ENCODE measurements around the gene DNAH14.

DNAH14 gene

DNA sequence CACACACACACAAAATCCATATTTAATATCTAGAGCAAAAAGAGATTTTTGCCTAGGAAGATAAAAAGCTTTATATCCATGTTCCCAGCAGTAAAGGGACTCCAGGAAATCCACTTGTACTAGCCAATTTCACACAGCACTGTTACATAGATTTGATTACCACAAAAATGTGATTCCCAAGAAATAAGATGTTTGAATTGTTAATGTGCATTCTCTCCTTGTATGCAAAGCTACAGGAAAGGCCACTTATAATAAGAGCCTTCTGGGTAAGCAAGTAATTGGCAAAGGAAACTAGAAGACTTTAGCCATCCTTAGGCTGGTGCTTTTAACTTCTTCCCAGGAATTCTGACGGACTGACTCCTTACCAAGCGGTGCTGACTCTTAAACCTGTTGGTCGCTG lies 409.1 kb downstream of the DNAH14 start:
- TF ChIP-seq GATA3 (IDR thresholded peaks at IDR 0.05; ENCODE audit: low read depth, low read length) (no peak), GATA2 (IDR thresholded peaks at IDR 0.05; ENCODE audit: low read depth, low read length) (no peak)

- TF ChIP-seq GATA2 (IDR thresholded peaks at IDR 0.05; ENCODE audit: low read depth, low read length) (no peak), GATA3 (IDR thresholded peaks at IDR 0.05; ENCODE audit: low read depth, low read length) (no peak)
These were observed 412.2 kb downstream of the DNAH14 start for GRCh38 chr1:225341642-225342041.

DNA sequence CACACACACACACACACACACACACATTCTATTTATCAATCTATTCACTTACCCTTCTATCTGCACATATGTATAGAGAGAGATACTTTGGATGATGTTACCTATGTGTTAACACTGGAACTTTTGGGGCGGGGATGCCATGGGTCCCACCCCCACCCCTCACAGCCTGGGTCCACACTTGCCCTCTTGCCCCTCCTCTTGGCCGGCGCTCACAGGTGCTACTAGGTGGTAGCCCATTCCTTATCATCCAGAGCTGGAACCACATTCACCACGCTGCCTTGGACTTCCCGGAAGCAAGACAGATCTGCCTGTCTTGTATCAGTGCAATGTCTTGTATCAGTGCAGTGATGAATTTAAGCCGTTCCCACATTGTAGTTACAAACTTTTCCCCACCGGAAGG lies 413.2 kb downstream of the DNAH14 start:
- TF ChIP-seq GATA3 (IDR thresholded peaks at IDR 0.05; ENCODE audit: low read depth, low read length) (no peak), GATA2 (IDR thresholded peaks at IDR 0.05; ENCODE audit: low read depth, low read length) (no peak)

GRCh38 chr1:225343618-225344017 lies 414.1 kb downstream of the DNAH14 start:
- TF ChIP-seq GATA3 (IDR thresholded peaks at IDR 0.05; ENCODE audit: low read depth, low read length), result no peak
- no peak for TF ChIP-seq GATA2 (IDR thresholded peaks at IDR 0.05; ENCODE audit: low read depth, low read length)

- TF ChIP-seq GATA3 (IDR thresholded peaks at IDR 0.05; ENCODE audit: low read depth, low read length) (no peak), GATA2 (IDR thresholded peaks at IDR 0.05; ENCODE audit: low read depth, low read length) (no peak)
These were observed 417.7 kb downstream of the DNAH14 start for GRCh38 chr1:225347123-225347683.

- no peak for TF ChIP-seq GATA3 (IDR thresholded peaks at IDR 0.05; ENCODE audit: low read depth, low read length)
- no peak for TF ChIP-seq GATA2 (IDR thresholded peaks at IDR 0.05; ENCODE audit: low read depth, low read length)
These were observed 418.9 kb downstream of the DNAH14 start for GRCh38 chr1:225348400-225348799.

DNA sequence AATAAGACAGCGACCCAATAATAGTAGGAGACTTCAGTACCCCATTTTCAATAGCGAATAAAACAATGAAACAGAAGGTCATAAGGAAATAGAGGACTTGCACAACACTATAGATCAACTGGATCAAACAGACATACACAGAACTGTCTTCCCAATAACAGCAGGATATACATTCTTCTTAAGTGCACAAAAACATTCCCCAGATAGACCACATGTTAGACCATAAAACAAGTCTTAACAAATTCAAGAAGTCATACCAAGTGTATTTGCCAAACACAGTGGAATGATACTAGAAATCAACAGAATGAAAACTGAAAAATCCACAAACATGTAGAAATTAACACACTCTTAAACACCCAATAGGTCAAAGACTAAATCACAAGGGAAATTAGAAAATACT lies 420.4 kb downstream of the DNAH14 start:
- TF ChIP-seq GATA2 (IDR thresholded peaks at IDR 0.05; ENCODE audit: low read depth, low read length), result no peak
- no peak for TF ChIP-seq GATA3 (IDR thresholded peaks at IDR 0.05; ENCODE audit: low read depth, low read length)

- TF ChIP-seq GATA2 (IDR thresholded peaks at IDR 0.05; ENCODE audit: low read depth, low read length) (no peak), GATA3 (IDR thresholded peaks at IDR 0.05; ENCODE audit: low read depth, low read length) (no peak)
These were observed 421.4 kb downstream of the DNAH14 start for GRCh38 chr1:225350872-225351271.

GRCh38 chr1:225354906-225355305 lies 425.4 kb downstream of the DNAH14 start:
- TF ChIP-seq GATA2 (IDR thresholded peaks at IDR 0.05; ENCODE audit: low read depth, low read length), result no peak
- no peak for TF ChIP-seq GATA3 (IDR thresholded peaks at IDR 0.05; ENCODE audit: low read depth, low read length)

- TF ChIP-seq GATA2 (IDR thresholded peaks at IDR 0.05; ENCODE audit: low read depth, low read length) (no peak), GATA3 (IDR thresholded peaks at IDR 0.05; ENCODE audit: low read depth, low read length) (no peak)
These were observed 426.4 kb downstream of the DNAH14 start for GRCh38 chr1:225355863-225356262.

- no peak for TF ChIP-seq GATA3 (IDR thresholded peaks at IDR 0.05; ENCODE audit: low read depth, low read length)
- no peak for TF ChIP-seq GATA2 (IDR thresholded peaks at IDR 0.05; ENCODE audit: low read depth, low read length)
These were observed 430.6 kb downstream of the DNAH14 start for GRCh38 chr1:225360119-225360518.

DNA sequence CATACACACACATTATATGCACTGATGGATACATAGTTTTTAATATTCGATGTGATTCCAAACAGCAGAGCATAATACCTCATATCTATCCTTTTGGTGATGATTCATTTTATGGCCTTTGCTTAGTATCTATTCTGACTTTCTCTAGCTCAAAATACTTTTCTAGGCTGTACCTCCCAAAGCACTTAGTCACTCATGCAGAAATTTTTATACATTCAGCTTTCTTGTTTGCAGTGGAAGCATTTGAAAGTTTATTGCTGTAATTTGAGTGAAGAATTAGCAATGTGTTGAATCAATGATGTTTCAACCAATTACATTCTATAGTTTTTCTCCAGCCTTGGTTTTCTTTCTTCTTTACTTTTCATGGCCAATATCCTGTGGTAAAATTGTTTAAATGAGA lies 431.7 kb downstream of the DNAH14 start:
- TF ChIP-seq GATA3 (IDR thresholded peaks at IDR 0.05; ENCODE audit: low read depth, low read length), result no peak

DNA sequence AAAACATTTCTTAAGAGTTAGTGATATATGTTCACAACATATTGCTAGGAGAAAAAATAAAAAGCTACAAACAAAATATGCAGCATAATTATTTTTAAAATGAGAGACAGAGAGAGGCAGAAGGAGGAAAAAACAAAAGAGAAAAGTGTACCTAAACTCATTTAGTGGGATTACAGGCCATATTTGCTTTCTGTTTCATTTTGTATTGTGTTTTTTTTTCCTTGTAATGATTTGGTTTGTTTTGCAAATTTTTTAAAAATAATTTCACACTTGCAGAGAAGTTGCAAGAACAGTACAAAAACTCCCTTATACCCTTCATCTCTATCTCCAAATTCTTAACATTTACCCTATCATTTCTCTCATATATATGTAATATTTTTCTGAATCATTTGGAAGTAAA lies 433.3 kb downstream of the DNAH14 start:
- TF ChIP-seq GATA2 (IDR thresholded peaks at IDR 0.05; ENCODE audit: low read depth, low read length) (no peak), GATA3 (IDR thresholded peaks at IDR 0.05; ENCODE audit: low read depth, low read length) (no peak)

- TF ChIP-seq GATA2 (IDR thresholded peaks at IDR 0.05; ENCODE audit: low read depth, low read length) (no peak), GATA3 (IDR thresholded peaks at IDR 0.05; ENCODE audit: low read depth, low read length) (no peak)
These were observed 435.0 kb downstream of the DNAH14 start for GRCh38 chr1:225364439-225364838.

DNA sequence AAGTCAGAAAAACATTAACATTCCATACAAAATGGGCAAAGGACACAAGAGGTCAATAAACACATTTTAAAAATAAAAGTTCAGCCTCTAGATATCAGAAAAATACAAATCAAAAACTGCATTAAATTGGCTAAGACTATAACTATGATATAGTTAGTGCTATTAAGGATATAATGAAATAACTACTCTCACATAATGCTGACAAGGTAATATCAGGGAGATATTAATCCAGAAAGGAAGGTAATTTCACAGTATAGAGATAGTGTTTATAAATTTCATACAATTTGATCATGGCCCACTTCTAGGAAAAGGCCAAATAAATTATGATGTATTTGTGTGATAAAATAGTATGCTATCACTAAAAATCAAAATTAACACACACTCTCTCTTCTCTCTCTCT lies 436.5 kb downstream of the DNAH14 start:
- TF ChIP-seq GATA3 (IDR thresholded peaks at IDR 0.05; ENCODE audit: low read depth, low read length) (no peak), GATA2 (IDR thresholded peaks at IDR 0.05; ENCODE audit: low read depth, low read length) (no peak)

DNA sequence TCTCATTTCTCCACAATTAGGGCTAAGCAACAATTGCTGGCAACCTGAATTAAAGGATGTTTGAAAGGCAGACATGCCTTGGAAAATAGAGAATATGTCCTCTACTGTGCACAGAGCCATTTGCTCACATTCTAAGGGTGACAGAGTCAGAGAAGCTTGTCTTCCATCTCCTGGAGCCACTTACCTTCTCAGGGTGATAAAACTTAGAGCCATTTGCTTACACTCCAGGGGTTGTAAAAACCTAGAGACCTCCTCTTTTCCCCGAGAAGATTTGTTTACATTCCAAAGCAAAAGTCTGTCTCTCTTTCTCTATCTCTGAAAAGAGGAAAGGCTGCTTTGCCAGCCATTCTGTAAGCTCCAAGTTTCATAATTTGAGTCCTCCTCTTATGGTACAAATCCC lies 437.1 kb downstream of the DNAH14 start:
- no peak for TF ChIP-seq GATA2 (IDR thresholded peaks at IDR 0.05; ENCODE audit: low read depth, low read length)
- TF ChIP-seq GATA3 (IDR thresholded peaks at IDR 0.05; ENCODE audit: low read depth, low read length), result no peak
